Astrocyte (in vitro differentiated cells and primary cell): Measurements from ENCODE around the gene ESRRA. TPM values are rescaled to one million over a fixed set of nuclear protein-coding genes. Genes with fewer than 3 reads are reported as not detected.
A peak's percentile ranks its signal among the peaks of the same experiment; 100 is the strongest.

Experiments used
- DNase-seq: peaks from one replicate; pipeline ENCODE4 v3.0.0-alpha.2; 2010; ENCODE audit warnings: low read depth
- FAIRE-seq: peaks from 2 replicates; lab custom pipeline; 2011; peaks lifted over from hg19 to GRCh38; lab: Jason Lieb, UNC
- H2AFZ ChIP-seq: 2 replicates; pipeline ENCODE4 v1.6.0; 2012; ENCODE audit warnings: low read depth, low read length, inconsistent platforms
- H3K27ac ChIP-seq: 2 replicates; pipeline ENCODE4 v1.5.1; 2011; ENCODE audit warnings: low read depth, low read length, inconsistent platforms
- H3K27me3 ChIP-seq: 2 replicates; pipeline ENCODE4 v1.6.0; 2011; ENCODE audit warnings: low read length, inconsistent platforms; ENCODE audit not compliant: insufficient read depth
- H3K36me3 ChIP-seq: 2 replicates; pipeline ENCODE4 v1.5.1; 2011; ENCODE audit warnings: low read length, inconsistent platforms; ENCODE audit not compliant: insufficient read depth
- H3K4me1 ChIP-seq: 2 replicates; pipeline ENCODE4 v1.5.1; 2011; ENCODE audit warnings: low read length, inconsistent platforms; ENCODE audit not compliant: insufficient read depth
- H3K4me2 ChIP-seq: 2 replicates; pipeline ENCODE4 v1.6.0; 2012; ENCODE audit warnings: low read length, inconsistent platforms
- H3K4me3 ChIP-seq: 2 replicates; pipeline ENCODE4 v1.5.1; 2011; ENCODE audit warnings: low read depth, mild to moderate bottlenecking, low read length, inconsistent platforms; ENCODE audit not compliant: insufficient read depth
- H3K79me2 ChIP-seq: 2 replicates; pipeline ENCODE4 v1.6.0; 2012; ENCODE audit warnings: mild to moderate bottlenecking, low read length, inconsistent platforms; ENCODE audit not compliant: insufficient read depth
- H3K9ac ChIP-seq: 2 replicates; pipeline ENCODE4 v1.6.0; 2012; ENCODE audit warnings: mild to moderate bottlenecking, low read length, inconsistent platforms
- H3K9me3 ChIP-seq: 2 replicates; pipeline ENCODE4 v1.5.1; 2012; ENCODE audit warnings: low read depth, mild to moderate bottlenecking, low read length, inconsistent platforms; ENCODE audit not compliant: insufficient read depth
- H4K20me1 ChIP-seq: 2 replicates; pipeline ENCODE4 v1.6.0; 2012; ENCODE audit warnings: low read length, inconsistent platforms; ENCODE audit not compliant: insufficient read depth
- H3K27ac Mint-ChIP-seq: one replicate; pipeline ENCODE4 v1.8.0; 2021; ENCODE audit warnings: mild to moderate bottlenecking, mixed read lengths; ENCODE audit not compliant: unreplicated experiment
- H3K27me3 Mint-ChIP-seq: one replicate; pipeline ENCODE4 v1.8.0; 2021; ENCODE audit warnings: low read depth, mixed read lengths; ENCODE audit not compliant: unreplicated experiment
- H3K36me3 Mint-ChIP-seq: one replicate; pipeline ENCODE4 v1.8.0; 2021; ENCODE audit warnings: low read depth, mixed read lengths; ENCODE audit not compliant: unreplicated experiment
- H3K4me1 Mint-ChIP-seq: one replicate; pipeline ENCODE4 v1.8.0; 2021; ENCODE audit warnings: low read depth, mixed read lengths; ENCODE audit not compliant: unreplicated experiment
- H3K4me3 Mint-ChIP-seq: one replicate; pipeline ENCODE4 v1.8.0; 2021; ENCODE audit warnings: mild to moderate bottlenecking, moderate library complexity, mixed read lengths; ENCODE audit not compliant: unreplicated experiment
- H3K9me3 Mint-ChIP-seq: one replicate; pipeline ENCODE4 v1.8.0; 2021; ENCODE audit warnings: mild to moderate bottlenecking, mixed read lengths; ENCODE audit not compliant: unreplicated experiment
- EZH2 ChIP-seq: IDR thresholded peaks from 2 replicates; pipeline ENCODE4 v1.6.1; 2012; ENCODE audit warnings: mild to moderate bottlenecking, low read length, inconsistent platforms; ENCODE audit not compliant: insufficient read depth
- total RNA-seq: library from RNA; stranded (reverse); gene quantifications from 2 replicates; pipeline ENCODE4 v1.2.1, GENCODE V29; 2021
- TF ChIP-seq, protein P1 (sequence below): IDR thresholded peaks from 2 replicates; pipeline ENCODE4 v1.5.1; 2011; ENCODE audit warnings: low read depth, mild to moderate bottlenecking, inconsistent platforms, low read length, moderate library complexity; ENCODE audit not compliant: insufficient read depth

ESRRA gene
- total RNA-seq, 1 donor from 2014 or later: 26.3 TPM

DNA sequence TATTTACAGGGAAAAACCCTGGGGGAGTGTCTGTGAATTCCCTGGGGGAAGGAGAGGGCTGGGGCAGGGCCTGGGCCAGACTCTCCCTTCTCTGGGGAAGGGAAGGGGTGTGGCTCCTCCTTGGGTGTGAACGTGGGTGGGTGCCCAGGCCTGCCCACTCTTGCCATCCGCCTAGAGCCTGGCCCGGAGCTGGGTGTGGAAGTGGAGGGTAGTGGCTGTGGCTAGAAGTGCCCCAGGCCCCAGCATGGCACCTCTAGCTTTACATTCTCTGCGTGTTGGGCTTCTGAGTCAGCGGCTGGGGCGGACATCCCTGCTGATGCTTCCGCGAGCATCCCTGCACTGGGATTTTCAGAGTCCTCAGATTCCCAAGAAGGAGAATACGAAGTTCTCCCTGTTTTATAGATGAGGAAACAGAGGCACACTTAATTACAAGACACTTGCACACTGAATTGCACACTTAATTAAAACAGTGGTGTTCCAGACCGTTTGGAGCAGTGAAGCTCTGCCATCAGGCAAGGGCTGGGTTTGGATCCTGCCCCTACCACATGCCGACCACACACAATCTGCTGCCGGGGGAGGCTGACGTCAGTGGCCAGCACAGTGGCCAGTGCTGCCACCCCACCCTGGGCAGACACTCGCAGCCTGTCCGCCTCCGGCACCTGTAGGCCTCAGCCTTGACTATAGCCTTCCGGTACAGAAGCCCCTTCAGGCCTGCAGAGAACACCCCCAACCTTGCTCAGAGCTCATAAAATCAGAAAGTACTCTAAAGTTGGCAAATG lies 28.5 kb upstream of the ESRRA start:
- peaks cover 8% of the 10 kb centered on the region for H3K4me1 ChIP-seq
- peak overlapping the region; percentile 14 for H3K9ac ChIP-seq
- no peaks in the 10 kb centered on the region for H4K20me1 ChIP-seq
- H3K4me3 Mint-ChIP-seq: no peak overlapping the region
- TF ChIP-seq, protein P1, sequence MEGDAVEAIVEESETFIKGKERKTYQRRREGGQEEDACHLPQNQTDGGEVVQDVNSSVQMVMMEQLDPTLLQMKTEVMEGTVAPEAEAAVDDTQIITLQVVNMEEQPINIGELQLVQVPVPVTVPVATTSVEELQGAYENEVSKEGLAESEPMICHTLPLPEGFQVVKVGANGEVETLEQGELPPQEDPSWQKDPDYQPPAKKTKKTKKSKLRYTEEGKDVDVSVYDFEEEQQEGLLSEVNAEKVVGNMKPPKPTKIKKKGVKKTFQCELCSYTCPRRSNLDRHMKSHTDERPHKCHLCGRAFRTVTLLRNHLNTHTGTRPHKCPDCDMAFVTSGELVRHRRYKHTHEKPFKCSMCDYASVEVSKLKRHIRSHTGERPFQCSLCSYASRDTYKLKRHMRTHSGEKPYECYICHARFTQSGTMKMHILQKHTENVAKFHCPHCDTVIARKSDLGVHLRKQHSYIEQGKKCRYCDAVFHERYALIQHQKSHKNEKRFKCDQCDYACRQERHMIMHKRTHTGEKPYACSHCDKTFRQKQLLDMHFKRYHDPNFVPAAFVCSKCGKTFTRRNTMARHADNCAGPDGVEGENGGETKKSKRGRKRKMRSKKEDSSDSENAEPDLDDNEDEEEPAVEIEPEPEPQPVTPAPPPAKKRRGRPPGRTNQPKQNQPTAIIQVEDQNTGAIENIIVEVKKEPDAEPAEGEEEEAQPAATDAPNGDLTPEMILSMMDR: no peak
- TF ChIP-seq EZH2: no peak
- no peaks in the 10 kb centered on the region for H3K27me3 ChIP-seq
- no peaks in the 10 kb centered on the region for H3K27me3 Mint-ChIP-seq
- H3K27ac ChIP-seq: peak overlapping the region; percentile 56
- FAIRE-seq (no peak), DNase-seq (peak; percentile 30)
- peaks cover 4% of the 10 kb centered on the region for H3K79me2 ChIP-seq
- no peaks in the 10 kb centered on the region for H3K9me3 ChIP-seq
- peaks cover 2% of the 10 kb centered on the region for H3K4me1 Mint-ChIP-seq
- peaks cover 11% of the 10 kb centered on the region for H3K36me3 Mint-ChIP-seq
- no peak overlapping the region for H2AFZ ChIP-seq
- no peaks in the 10 kb centered on the region for H3K9me3 Mint-ChIP-seq
- H3K27ac Mint-ChIP-seq: peak overlapping the region; percentile 53
- H3K4me3 ChIP-seq: no peak overlapping the region
- no peaks in the 10 kb centered on the region for H3K36me3 ChIP-seq
- peak overlapping the region; percentile 36 for H3K4me2 ChIP-seq

DNA sequence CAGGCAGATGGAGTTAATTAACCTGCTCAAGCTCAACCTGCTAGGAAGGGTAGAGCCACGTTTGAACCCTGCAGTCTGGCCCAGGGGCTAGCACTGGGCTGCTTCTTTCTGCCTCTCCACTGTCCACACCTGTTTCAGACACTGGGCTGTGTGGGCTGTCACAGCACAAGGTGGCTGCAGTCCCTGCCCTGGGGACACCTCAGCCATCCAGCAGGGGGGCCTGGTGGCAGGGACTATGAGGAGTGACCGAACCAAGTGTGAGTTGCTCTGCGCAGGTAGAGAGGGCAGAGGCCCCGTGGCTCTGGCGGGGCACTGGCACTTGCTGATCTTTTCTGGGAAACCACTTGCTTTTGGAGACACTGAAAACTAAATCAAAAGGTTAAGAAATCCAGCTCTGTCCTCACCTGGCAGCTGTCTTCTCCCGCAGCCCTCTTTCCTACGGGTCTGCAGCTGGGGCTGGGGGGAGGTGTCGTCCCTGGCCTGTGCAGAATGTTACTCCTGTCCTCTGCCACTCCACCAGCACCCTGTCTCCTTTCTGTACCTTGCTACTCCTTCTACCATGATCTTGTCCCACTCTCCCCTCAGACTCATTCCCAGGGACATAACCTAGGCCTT lies 26.6 kb upstream of the ESRRA start:
- H3K36me3 Mint-ChIP-seq: peaks cover 11% of the 10 kb centered on the region
- H3K4me3 Mint-ChIP-seq: no peak overlapping the region
- DNase-seq (no peak), FAIRE-seq (no peak)
- H4K20me1 ChIP-seq: no peaks in the 10 kb centered on the region
- no peaks in the 10 kb centered on the region for H3K27me3 ChIP-seq
- H3K4me2 ChIP-seq: no peak overlapping the region
- H3K27ac Mint-ChIP-seq: no peak overlapping the region
- H3K4me1 Mint-ChIP-seq: no peaks in the 10 kb centered on the region
- no peak overlapping the region for H3K9ac ChIP-seq
- no peak overlapping the region for H2AFZ ChIP-seq
- H3K36me3 ChIP-seq: no peaks in the 10 kb centered on the region
- H3K27me3 Mint-ChIP-seq: no peaks in the 10 kb centered on the region
- no peak overlapping the region for H3K4me3 ChIP-seq
- TF ChIP-seq, protein P1: no peak
- no peak overlapping the region for H3K27ac ChIP-seq
- no peaks in the 10 kb centered on the region for H3K9me3 Mint-ChIP-seq
- peaks cover 8% of the 10 kb centered on the region for H3K79me2 ChIP-seq
- peaks cover 5% of the 10 kb centered on the region for H3K4me1 ChIP-seq
- H3K9me3 ChIP-seq: no peaks in the 10 kb centered on the region
